LNCAP (cell line): ENCODE measurements around the gene CYB5R3.

Experiments used
- CTCF ChIP-seq: fragments of 450-650 bp; IDR thresholded peaks from 2 replicates; pipeline ENCODE4 v1.5.1; 2017; ENCODE audit warnings: mild to moderate bottlenecking

CYB5R3 gene

GRCh38 chr22:42649246-42650099 is at the start of gene CYB5R3:
TSS of gene CYB5R3 (minus strand) at chr22:42649392. CDS start at chr22:42649315, 77 bp downstream.
- TF ChIP-seq CTCF = no peak

GRCh38 chr22:42697542-42698013 is 48.4 kb upstream of the CYB5R3 start:
- TF ChIP-seq CTCF = no peak

DNA sequence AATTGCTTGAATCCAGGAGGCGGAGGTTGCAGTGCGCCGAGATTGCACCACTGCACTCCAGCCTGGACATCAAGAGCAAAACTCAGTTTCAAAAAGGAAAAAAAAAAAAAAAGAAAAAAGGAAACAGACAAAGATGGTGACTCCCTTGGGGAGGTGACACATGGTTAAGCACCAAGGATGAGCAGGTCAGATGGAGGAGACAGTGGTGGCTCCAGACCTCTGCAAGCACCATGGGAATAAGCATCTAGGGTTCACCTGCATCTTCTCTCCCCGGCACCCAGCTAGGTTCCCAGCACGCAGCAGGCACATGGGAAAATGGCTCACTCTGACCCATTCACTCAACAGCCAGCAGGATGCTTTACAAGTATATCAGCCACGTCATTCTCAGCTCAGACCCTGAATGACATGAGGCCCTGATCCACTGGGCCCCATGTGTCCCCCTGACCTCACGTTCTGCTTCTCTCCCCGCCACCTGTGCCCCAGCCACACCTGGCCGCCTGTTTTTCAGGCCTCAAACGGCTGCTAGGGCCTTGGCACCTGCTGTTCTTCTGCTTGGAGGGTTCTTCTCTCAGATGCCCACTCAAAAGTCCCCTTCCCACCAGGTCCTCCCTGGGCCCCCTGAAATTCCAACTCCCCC is 47.3 kb upstream of the CYB5R3 start:
- TF ChIP-seq CTCF = no peak

DNA sequence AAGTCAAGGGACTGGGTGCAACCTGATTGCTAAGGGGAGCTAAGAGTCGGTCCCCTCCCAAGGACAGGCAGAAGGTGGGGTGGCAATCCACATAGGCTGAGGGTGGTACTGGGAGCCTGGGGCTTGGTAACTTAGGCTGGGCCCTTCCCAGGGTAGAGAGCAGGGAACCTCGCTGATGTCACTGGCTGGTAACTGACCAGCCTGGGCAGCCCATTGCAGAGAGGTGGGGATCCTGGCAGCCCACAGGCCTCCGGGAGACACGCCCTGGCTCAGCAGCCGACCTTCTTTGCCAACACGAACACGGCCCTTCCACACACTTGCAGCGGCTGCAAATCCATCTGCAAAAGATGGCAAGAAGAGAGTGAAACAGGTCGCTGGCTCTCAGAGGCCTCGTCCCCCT is 46.1 kb upstream of the CYB5R3 start:
- TF ChIP-seq CTCF = no peak

DNA sequence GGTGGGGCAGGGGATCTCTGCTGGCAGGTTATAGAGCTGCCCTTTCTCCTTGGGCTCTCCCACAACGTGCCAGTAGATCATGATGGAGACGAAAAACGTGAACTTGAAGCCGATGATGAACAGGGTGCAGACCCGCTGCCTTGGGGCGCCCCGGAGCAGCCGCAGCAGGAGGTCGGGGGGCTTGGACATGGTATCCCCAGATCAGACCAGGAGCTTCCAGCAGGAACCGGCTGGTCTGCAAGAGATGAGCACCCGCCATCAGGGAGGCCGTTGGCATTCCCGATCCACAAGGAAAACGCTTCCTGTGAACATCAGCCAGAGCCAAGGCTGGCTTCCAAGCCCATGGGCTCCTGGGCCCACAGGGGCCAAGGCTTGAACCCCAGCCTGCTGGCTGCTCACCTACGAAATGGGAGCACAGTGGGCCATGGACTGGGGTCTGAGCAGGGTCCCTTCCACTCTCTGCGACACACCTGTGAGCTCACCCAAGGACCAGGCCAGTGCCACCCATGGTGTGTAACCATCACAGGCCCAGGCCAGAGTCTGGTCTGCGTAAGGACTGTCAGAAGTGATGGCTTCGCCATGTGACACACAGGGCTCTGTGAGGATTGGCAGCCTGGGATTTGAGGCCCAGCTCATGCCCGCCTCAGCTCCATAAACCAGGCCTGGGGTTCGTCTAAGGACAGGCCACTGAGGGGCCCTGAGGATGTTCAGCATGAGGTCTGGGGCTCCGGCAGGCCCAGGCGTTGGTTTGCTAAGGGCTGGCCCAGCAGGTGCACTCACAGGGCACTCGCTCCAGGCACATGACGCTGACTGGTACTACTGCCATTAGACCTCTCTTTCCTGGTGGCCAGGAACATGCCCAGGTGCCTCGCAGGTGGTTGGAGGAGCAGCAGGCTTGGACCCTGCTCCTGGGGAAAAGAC is 44.8 kb upstream of the CYB5R3 start:
- TF ChIP-seq CTCF = no peak

DNA sequence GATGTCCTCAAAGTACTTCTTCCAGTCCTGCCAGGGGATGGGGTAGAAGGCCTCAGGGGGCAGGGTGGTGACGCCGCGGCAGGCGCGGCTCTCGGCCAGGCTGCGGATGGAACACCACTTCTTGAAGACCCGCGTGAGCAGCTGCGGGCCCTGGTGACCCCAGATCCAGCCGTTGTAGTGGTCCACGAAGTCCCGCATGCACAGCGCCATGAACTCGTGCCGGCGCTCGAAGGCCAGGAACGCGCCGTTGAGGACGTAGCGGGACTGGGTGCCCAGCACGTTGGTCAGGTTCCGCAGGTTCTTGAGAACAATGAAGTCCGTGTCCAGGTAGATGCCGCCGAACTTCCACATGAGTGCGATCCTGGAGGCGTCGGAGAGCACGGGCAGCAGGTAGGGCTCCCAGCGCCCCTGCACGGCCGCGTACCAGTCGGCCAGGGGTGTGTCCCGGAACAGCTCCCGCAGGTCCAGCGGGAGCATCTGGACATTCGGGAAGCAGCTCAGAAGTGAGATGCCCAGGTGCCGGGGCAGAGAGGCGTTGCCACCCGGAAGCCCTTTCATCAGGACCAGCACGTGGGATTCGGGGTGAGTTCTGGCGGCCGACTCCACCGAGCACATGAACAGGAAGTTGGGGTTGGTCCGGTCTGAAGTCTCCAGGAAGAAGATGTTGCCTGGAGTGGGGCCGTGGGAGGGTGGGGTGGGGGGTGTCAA is 44.0 kb upstream of the CYB5R3 start:
- TF ChIP-seq CTCF = no peak
